ENCODE results near the gene DENND2C.

GRCh38 chr1:114671939-114672275 lies 2.1 kb upstream of the DENND2C start:
- no peak for TF ChIP-seq POLR2A (IDR thresholded peaks at IDR 0.05)
- no peak for TF ChIP-seq EP300 (IDR thresholded peaks at IDR 0.05)

Measured in ovary (tissue), 1 donor.